LNCAP (cell line): Measurements from ENCODE around the gene GEN1.

Source experiments
- TF ChIP-seq, protein P1 (sequence below): fragments of 450-650 bp; IDR thresholded peaks from 2 replicates; pipeline ENCODE4 v1.5.1; 2017; ENCODE audit warnings: mild to moderate bottlenecking

The GEN1 gene

DNA sequence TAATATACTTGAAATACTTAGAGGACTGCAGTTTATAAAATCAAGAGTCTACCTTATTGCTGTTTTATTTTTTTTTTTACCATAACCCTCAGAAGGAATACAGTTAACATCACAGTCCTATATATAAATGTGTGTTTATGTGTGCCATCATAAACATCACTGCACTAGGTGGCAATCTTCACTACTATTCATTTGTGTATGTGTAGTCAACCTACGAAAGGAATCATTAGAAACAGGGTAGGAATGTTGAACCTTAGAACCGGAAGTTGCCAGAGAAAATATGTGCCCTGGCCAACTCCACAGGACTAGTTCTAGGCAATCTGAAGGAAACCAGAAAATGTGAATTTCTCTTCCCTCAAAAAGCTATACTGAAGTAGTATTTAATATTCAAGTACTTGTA is 3.4 kb downstream of the GEN1 start:
- TF ChIP-seq, protein P1, sequence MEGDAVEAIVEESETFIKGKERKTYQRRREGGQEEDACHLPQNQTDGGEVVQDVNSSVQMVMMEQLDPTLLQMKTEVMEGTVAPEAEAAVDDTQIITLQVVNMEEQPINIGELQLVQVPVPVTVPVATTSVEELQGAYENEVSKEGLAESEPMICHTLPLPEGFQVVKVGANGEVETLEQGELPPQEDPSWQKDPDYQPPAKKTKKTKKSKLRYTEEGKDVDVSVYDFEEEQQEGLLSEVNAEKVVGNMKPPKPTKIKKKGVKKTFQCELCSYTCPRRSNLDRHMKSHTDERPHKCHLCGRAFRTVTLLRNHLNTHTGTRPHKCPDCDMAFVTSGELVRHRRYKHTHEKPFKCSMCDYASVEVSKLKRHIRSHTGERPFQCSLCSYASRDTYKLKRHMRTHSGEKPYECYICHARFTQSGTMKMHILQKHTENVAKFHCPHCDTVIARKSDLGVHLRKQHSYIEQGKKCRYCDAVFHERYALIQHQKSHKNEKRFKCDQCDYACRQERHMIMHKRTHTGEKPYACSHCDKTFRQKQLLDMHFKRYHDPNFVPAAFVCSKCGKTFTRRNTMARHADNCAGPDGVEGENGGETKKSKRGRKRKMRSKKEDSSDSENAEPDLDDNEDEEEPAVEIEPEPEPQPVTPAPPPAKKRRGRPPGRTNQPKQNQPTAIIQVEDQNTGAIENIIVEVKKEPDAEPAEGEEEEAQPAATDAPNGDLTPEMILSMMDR: no peak

DNA sequence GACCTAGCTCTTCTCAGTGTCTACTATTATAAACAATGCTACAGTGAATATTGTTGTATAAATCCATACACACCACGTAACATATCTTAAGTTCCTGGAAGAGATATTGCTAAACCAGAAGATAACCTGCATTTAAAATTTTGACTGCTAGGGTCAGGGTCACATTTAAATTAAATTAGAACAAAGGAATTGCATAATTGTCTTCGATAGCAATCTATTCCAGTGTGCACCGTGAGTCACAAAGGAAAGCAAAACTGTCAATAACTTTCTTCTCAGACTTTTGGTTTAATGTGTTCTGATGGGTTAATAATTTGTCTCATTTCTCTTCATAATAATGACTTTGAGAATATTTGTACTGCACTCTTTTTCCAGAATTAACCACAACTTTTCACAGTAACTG is 4.2 kb downstream of the GEN1 start:
- TF ChIP-seq, protein P1: no peak

DNA sequence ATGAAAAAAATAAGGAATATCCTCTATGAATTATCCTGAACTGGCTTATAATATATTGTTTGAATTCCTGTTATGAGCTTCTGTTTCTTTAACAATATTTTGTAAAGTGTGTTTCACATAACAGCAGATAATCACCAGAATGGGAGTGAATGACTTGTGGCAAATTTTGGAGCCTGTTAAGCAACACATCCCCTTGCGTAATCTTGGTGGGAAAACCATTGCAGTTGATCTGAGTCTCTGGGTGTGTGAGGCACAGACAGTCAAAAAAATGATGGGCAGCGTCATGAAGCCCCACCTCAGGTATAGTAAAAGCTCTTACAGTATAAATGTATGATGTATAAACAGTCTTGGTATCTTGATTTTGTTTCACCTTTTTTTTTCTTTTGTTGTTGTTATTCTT is 5.9 kb downstream of the GEN1 start:
- TF ChIP-seq, protein P1: no peak

DNA sequence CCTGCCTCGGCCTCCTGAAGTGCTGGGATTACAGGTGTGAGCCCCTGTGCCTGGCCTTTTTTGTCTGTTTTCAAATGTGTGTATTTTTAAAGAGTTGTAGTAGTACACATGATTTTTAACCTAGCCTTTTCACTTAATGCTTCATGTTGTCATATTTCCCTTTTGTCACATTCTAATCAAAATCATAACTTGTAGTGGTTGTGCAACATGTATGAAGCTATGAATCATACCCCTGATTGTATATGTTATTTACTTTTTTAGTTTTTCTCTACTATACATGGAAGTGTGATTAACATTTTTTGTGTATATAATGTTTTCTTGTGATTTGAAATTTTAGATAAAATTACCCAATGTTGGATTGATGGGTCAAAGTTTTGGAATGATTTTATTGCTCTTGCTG is 8.5 kb downstream of the GEN1 start:
- TF ChIP-seq, protein P1: no peak

DNA sequence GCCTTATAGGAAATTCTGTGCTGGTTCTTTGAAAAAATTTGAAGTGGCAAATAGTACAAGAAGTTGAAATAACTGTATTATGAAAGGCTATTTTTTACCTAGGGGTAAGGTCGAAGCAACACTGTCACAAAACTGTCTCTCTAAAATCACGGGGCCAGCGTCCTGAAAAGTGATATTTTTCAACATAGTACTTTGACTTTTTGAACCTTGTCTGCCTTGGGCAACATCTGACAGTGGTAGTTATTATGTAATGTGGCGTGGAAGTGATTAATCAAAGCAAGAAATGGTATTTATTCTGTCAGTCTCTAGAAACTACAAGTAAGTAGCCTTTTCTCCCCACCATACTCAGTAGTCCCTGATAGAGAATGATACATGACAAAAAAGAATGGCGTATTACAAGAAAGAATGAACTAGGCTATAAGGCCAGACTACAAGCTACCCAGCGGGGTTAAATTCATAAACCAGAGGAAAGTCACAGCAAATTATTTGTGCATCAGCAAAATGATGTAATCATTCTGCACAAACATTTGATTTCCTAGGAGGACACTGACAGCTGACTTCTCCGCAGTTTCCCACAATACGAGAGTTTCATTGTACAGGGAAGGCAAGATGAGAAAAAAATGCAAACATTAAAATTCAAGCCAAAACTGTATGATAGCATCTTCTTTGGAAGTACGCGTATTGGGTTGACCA is 9.8 kb downstream of the GEN1 start:
- TF ChIP-seq, protein P1: no peak

DNA sequence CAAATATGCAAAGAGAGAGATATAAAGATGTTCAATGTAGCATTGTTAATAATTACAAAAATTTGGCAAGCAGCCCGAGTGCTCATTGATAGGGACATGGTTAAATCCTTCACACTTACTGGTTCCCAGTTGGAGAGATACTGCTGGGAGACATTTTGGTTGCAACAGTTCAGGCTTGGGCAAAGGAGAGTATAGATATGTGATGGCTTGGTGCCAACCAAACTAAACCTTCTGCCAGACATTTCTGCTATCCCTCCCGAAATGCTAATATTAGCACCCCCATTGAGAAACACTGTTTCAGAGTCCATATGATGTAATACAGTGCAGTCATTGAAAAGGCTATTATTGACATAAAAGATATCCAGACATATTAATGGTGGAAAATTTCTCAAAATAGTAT is 11.5 kb downstream of the GEN1 start:
- TF ChIP-seq, protein P1: no peak

DNA sequence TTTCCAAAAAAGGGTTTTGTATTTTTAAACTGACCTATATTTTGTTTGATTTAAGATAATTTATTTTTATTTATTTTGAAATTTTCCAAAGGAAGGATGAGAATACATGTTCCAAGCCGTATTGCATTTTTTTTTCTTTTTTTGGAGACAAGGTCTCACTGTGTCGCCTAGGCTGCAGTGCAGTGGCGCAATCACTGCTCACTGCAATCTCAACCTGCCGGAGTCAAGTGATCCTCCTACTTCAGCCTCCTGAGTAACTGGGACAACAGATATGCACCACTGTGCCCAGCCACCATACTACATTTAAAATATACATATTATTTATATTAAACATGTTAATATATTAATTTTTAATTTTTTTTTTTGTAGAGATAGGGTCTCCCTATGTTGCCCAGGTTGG is 15.0 kb downstream of the GEN1 start:
- TF ChIP-seq, protein P1: no peak

DNA sequence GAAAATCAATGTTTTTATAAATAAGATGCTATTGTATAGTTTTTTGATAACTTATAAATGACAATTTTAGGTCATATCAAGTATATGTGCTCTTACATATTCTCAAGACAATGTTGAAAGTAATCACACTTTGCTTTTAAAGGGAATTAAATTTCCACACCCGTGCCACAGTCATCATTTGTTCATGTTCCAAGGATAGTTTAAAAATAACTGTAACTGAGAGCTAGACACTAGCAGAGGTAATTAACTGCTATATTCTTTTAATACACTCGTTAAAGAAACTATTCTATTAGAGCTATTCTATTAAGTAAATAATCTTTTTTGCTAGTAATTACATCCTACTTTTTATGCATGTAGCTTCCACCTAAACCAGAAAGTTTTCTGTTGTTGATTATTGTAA is 18.0 kb downstream of the GEN1 start:
- TF ChIP-seq, protein P1: no peak
